Subcutaneous adipose tissue (tissue), 4 donors: ENCODE data around the gene C5orf15. TPM values are rescaled to one million over a fixed set of nuclear protein-coding genes. Genes with fewer than 3 reads are reported as not detected.

Source experiments
- CTCF ChIP-seq: fragments of 450-650 bp; IDR thresholded peaks from one replicate; pipeline ENCODE4 v1.5.1; 2016; ENCODE audit warnings: low read depth, mild to moderate bottlenecking, control low read depth, antibody characterized with exemption, moderate library complexity
- total RNA-seq, 4 donors: library from RNA; depleted of rRNA; stranded (reverse); fragments of >200 nt; gene quantifications; one replicate each; pipeline ENCODE4 v1.1.0, GENCODE V29; 2016

C5orf15 gene
- total RNA-seq, 4 donors from 2014 or later, result 32.2 to 66.0 (median 44.2) TPM

GRCh38 chr5:133978943-133979342 is 10.5 kb upstream of the C5orf15 start:
- no peak for TF ChIP-seq CTCF

DNA sequence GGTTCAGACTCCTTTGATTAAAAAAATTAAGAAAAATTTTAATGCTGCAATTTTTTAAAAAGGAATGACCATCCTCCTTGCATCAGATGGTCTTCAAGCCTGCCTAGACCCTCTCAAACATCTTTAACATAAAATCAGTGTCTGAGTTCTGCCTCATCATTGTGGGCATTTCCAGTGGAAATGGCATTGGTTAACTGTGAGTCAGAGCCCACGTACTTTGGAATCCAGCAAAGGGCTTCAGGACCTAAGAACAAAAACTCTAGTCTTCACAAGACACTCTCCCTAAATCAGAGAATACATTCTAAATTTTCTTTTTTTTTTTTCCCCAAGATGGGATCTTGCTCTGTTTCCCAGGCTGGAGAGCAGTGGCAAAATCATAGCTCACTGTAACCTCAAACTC is 9.4 kb upstream of the C5orf15 start:
- TF ChIP-seq CTCF, result no peak

DNA sequence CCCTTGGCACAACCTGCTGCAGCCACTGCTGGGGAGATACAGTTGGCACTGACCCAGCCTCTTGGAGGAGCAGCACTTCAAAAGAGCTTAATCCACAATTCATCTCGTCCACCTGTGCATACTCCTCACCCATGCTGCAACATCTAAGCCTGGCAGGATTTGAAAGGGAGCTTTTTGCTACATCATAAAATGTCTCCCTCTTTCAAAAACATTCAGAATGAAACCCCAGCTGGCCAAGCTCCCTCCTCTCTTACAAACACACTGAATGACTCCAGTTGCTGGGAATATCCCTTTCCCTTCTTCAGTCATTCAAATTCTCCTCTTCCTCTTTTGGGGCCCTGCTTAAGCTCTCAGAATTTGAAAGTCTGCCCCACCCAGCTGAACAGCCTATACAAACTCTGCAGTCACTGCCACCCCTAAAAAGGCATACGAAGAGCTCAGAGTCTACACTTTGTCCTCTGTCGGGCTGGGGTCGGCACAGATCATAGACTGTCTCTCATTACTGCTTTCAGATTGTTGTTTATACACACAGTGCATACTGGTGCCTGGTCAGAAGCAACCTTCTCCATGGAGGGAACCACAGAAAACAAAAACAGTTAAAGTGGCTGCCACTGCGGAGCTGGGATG is 8.8 kb upstream of the C5orf15 start:
- no peak for TF ChIP-seq CTCF

DNA sequence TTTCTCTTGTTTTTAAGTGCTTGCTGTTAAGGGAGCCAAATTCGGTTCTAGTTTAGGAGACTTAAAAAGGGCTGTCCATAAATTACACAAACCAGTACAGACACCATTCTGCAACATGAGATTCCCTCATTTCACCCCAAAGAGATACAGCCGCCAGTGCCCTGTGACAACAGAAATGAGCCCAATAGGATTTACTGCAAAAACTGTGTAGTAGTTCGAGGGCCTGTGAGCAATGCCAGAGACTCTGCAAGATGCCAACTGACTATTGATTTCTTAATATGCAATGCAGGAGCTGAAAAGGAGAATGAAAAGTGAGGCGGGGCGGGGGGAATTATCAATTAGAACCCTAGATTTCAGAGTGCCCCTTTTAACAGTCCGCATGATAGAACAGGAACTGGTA is 5.7 kb upstream of the C5orf15 start:
- TF ChIP-seq CTCF, result no peak

DNA sequence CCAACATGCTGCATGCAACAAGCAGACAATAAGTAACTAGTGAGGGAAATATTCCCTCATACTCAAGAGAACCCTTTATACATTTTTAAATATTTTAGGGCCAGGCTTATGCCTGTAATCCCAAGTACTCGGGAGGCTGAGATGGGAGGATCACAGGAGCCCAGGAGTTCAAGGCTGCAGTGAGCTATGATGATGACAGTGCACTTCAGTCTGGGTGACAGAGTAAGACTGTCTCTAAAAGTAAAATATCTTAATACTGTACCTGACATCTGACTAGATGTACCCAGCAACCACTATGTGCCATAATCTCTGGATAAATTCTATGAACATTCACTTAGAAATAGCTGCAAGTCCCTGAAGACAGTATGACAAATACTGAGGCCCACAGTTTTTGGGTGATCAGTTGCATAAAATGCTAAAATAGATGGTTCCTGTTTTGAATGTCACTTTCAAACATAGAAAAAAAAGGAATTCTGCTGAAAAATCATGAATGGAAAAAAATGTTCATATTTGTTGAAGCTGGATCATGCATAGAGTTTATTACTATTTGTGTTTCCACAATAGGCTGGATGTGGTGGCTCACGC is 2.0 kb upstream of the C5orf15 start:
- no peak for TF ChIP-seq CTCF

GRCh38 chr5:133969654-133970324 is 1.4 kb upstream of the C5orf15 start:
- no peak for TF ChIP-seq CTCF

- no peak for TF ChIP-seq CTCF
Measured at GRCh38 chr5:133967698-133968203, 674 bp downstream of the C5orf15 start.
